H1 (cell line): ENCODE measurements around the gene CIC. TPM values are rescaled to one million over a fixed set of nuclear protein-coding genes. Genes with fewer than 3 reads are reported as not detected.

Experiments
- polyA plus RNA-seq, 7 experiments: library from polyadenylated mRNA; depleted of rRNA in 3 of 7; stranded (reverse) in 5 of 7; unstranded in 2 of 7; fragments of >200 nt in 5 of 7; fragments of 200-250 nt in 2 of 7; gene quantifications; 1 replicate in 5 of 7; 2 replicates in 1 of 7; 4 replicates in 1 of 7; pipeline versions ENCODE4 v1.2.1 to v1.2.3, GENCODE V29; 2011 to 2013; ENCODE audit warnings: missing spikeins in 2 of 7, mixed read lengths in 2 of 7
- total RNA-seq: library from RNA; stranded (reverse); fragmentation: NEBNext Ultra II Directional; extraction: Animal tissue kit (Norgen Biotek cat#: 25700); gene quantifications from 2 replicates; pipeline ENCODE4 v1.2.1, GENCODE V29; 2021

Gene CIC
- total and polyA plus RNA-seq, 2 of the 8 experiments (the other 6 are each of a cell fraction or from before 2014, with no cell fraction given), result 13.2 to 43.6 TPM

Other genes with a start within 250 kb of the CIC start
- 42.9 and 45.1 TPM in 2 replicates for gene GRIK5, start 199.0 kb upstream of the CIC start, total RNA-seq
- gene GRIK5, start 199.0 kb upstream of the CIC start, polyA plus RNA-seq (2011; rRNA removed), result 17.8 and 25.3 TPM in 2 replicates
- 27.0 and 28.6 TPM in 2 replicates for gene ZNF574, start 193.1 kb upstream of the CIC start, total RNA-seq
- gene ZNF574, start 193.1 kb upstream of the CIC start, polyA plus RNA-seq (2011; rRNA removed), result 38.8 and 53.8 TPM in 2 replicates
- 6.1 and 7.2 TPM in 2 replicates for gene POU2F2, start 136.8 kb upstream of the CIC start, total RNA-seq
- gene POU2F2, start 136.8 kb upstream of the CIC start, polyA plus RNA-seq (2011; rRNA removed), result 5.0 and 7.3 TPM in 2 replicates
- 32.6 and 37.8 TPM in 2 replicates for gene DEDD2, start 51.6 kb upstream of the CIC start, total RNA-seq
- 65.0 and 74.3 TPM in 2 replicates for gene DEDD2, start 51.6 kb upstream of the CIC start, polyA plus RNA-seq (2011; rRNA removed)
- 13.5 and 14.1 TPM in 2 replicates for gene ZNF526, start 48.9 kb upstream of the CIC start, total RNA-seq
- 8.4 and 10.0 TPM in 2 replicates for gene ZNF526, start 48.9 kb upstream of the CIC start, polyA plus RNA-seq (2011; rRNA removed)
- gene GSK3A, start 26.6 kb upstream of the CIC start, total RNA-seq, result 54.9 and 55.3 TPM in 2 replicates
- gene GSK3A, start 26.6 kb upstream of the CIC start, polyA plus RNA-seq (2011; rRNA removed), result 84.0 and 89.0 TPM in 2 replicates
- 62.7 and 73.9 TPM in 2 replicates for gene ERF, start 14.1 kb upstream of the CIC start, total RNA-seq
- 43.7 and 67.6 TPM in 2 replicates for gene ERF, start 14.1 kb upstream of the CIC start, polyA plus RNA-seq (2011; rRNA removed)
- 6.7 and 7.2 TPM in 2 replicates for gene PRR19, start 32.9 kb downstream of the CIC start, total RNA-seq
- 7.5 and 8.9 TPM in 2 replicates for gene PRR19, start 32.9 kb downstream of the CIC start, polyA plus RNA-seq (2011; rRNA removed)
- 124 and 132 TPM in 2 replicates for gene PAFAH1B3, start 33.4 kb downstream of the CIC start, total RNA-seq
- gene PAFAH1B3, start 33.4 kb downstream of the CIC start, polyA plus RNA-seq (2011; rRNA removed), result 248 and 294 TPM in 2 replicates
- 4.7 and 5.0 TPM in 2 replicates for gene TMEM145, start 44.1 kb downstream of the CIC start, total RNA-seq
- 2.3 and 4.5 TPM in 2 replicates for gene TMEM145, start 44.1 kb downstream of the CIC start, polyA plus RNA-seq (2011; rRNA removed)
- 22.3 and 23.7 TPM in 2 replicates for gene MEGF8, start 56.4 kb downstream of the CIC start, total RNA-seq
- gene MEGF8, start 56.4 kb downstream of the CIC start, polyA plus RNA-seq (2011; rRNA removed), result 13.0 and 22.9 TPM in 2 replicates
- gene CNFN, start 121.0 kb downstream of the CIC start, total RNA-seq, result 8.9 and 12.6 TPM in 2 replicates
- gene CNFN, start 121.0 kb downstream of the CIC start, polyA plus RNA-seq (2011; rRNA removed), result 31.5 and 54.3 TPM in 2 replicates
- gene LIPE, start 158.1 kb downstream of the CIC start, total RNA-seq, result 12.5 and 15.9 TPM in 2 replicates
- gene LIPE, start 158.1 kb downstream of the CIC start, polyA plus RNA-seq (2011; rRNA removed), result 8.7 and 17.0 TPM in 2 replicates
- gene CXCL17, start 173.7 kb downstream of the CIC start, total RNA-seq, result not detected in 2 replicates
- 0.11 TPM in 1 of 2 replicates, not detected in the other for gene CXCL17, start 173.7 kb downstream of the CIC start, polyA plus RNA-seq (2011; rRNA removed)